ENCODE data around the gene CREB3L1. TPM values are rescaled to one million over a fixed set of nuclear protein-coding genes. Genes with fewer than 3 reads are reported as not detected.

CREB3L1 gene
- total RNA-seq, 1 donor, result 0.10 TPM

- H3K4me1 ChIP-seq (ENCODE audit: insufficient read depth, low read length), result peaks cover 74% of the 10 kb centered on the region
- H3K27me3 ChIP-seq (ENCODE audit: insufficient read depth, low read length), result no peaks in the 10 kb centered on the region
- peak overlapping the region; percentile 24 for H3K4me3 ChIP-seq (ENCODE audit: low read length)
- H3K9me3 ChIP-seq (ENCODE audit: low read depth, low read length), result no peaks in the 10 kb centered on the region
These were observed 83.4 kb downstream of the CREB3L1 start for GRCh38 chr11:46360878-46361277.

GRCh38 chr11:46361283-46362155 is 84.1 kb downstream of the CREB3L1 start:
- Histone ChIP-seq H3K4me1 (ENCODE audit: insufficient read depth, low read length) (peaks cover 70% of the 10 kb centered on the region), H3K9me3 (ENCODE audit: low read depth, low read length) (no peaks in the 10 kb centered on the region), H3K4me3 (ENCODE audit: low read length) (peak overlapping the region; percentile 24), H3K27me3 (ENCODE audit: insufficient read depth, low read length) (no peaks in the 10 kb centered on the region)

DNA sequence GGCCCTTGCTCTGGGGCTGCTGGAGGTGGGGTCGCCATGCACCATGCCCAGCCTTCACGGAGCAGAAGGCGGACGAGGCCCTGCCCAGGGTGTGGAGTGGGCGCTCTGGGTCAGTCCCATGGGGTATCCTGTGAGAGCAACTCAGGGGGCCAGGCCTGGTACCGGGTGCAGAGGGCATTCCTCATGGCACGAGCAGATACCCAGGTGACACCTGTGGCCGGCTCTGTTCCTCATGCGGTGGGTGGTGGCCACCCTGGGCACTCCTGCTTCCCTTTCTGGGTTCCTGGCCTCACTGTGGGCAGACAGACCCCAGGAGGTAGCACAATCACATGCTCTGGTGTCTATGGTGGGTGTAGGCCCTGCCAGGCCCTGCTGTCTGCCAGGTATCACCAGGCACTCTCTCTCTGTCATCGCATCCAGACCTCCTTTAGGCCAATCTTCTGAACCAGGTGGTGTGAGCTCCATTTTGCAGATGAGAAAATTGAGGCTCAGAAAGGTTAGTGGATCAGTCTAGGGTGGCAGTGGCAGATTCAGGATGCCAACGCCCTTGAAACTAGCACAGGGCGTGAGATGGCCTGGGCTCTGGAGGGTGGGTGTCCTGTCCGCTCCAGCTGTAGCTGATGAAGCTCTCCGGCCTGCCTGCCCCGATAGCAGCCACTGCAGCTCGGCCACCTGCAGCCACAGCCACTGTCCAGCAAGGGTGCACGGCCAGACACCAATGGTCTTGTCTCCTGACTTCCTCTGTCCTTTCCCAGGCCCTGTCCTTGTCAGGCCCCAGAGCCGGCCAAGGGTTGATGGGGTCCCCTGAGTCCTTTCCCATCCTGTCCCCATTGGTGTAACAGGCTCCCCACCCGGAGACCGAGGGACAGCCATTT is 84.9 kb downstream of the CREB3L1 start:
- Histone ChIP-seq H3K27me3 (ENCODE audit: insufficient read depth, low read length) (no peaks in the 10 kb centered on the region), H3K4me3 (ENCODE audit: low read length) (no peak overlapping the region), H3K4me1 (ENCODE audit: insufficient read depth, low read length) (peaks cover 69% of the 10 kb centered on the region), H3K9me3 (ENCODE audit: low read depth, low read length) (no peaks in the 10 kb centered on the region)

DNA sequence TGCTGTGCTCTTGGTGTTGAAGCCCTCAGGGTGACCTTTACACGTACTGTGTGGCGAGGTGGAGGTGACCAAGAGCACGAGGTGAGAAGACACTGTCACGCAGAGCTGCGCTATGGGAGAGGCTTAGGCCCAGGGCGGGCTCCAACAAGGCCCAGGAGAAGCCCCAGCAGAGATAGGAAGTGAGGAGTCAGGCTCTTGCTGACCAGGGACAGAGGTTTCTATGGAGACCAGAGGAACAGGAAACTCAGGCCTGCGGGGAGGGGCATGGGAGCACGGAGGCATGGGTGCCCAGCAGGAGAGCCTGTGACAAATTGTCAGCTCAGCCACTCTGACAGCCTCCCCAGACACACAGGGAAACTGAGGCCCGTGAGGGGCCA is 85.6 kb downstream of the CREB3L1 start:
- peaks cover 63% of the 10 kb centered on the region for H3K4me1 ChIP-seq (ENCODE audit: insufficient read depth, low read length)
- H3K9me3 ChIP-seq (ENCODE audit: low read depth, low read length), result no peaks in the 10 kb centered on the region
- H3K27me3 ChIP-seq (ENCODE audit: insufficient read depth, low read length), result no peaks in the 10 kb centered on the region
- H3K4me3 ChIP-seq (ENCODE audit: low read length), result no peak overlapping the region

- Histone ChIP-seq H3K9me3 (ENCODE audit: low read depth, low read length) (no peaks in the 10 kb centered on the region), H3K4me3 (ENCODE audit: low read length) (no peak overlapping the region), H3K4me1 (ENCODE audit: insufficient read depth, low read length) (peaks cover 59% of the 10 kb centered on the region), H3K27me3 (ENCODE audit: insufficient read depth, low read length) (no peaks in the 10 kb centered on the region)
These were observed 86.1 kb downstream of the CREB3L1 start for GRCh38 chr11:46363455-46364005.

GRCh38 chr11:46364056-46364455 is 86.6 kb downstream of the CREB3L1 start:
- Histone ChIP-seq H3K4me1 (ENCODE audit: insufficient read depth, low read length) (peaks cover 55% of the 10 kb centered on the region), H3K4me3 (ENCODE audit: low read length) (no peak overlapping the region), H3K27me3 (ENCODE audit: insufficient read depth, low read length) (no peaks in the 10 kb centered on the region), H3K9me3 (ENCODE audit: low read depth, low read length) (no peaks in the 10 kb centered on the region)

GRCh38 chr11:46364791-46365190 is 87.3 kb downstream of the CREB3L1 start:
- Histone ChIP-seq H3K4me3 (ENCODE audit: low read length) (no peak overlapping the region), H3K4me1 (ENCODE audit: insufficient read depth, low read length) (peaks cover 53% of the 10 kb centered on the region), H3K27me3 (ENCODE audit: insufficient read depth, low read length) (no peaks in the 10 kb centered on the region), H3K9me3 (ENCODE audit: low read depth, low read length) (no peaks in the 10 kb centered on the region)

- H3K4me1 ChIP-seq (ENCODE audit: insufficient read depth, low read length), result peaks cover 42% of the 10 kb centered on the region
- no peaks in the 10 kb centered on the region for H3K27me3 ChIP-seq (ENCODE audit: insufficient read depth, low read length)
- no peaks in the 10 kb centered on the region for H3K9me3 ChIP-seq (ENCODE audit: low read depth, low read length)
- no peak overlapping the region for H3K4me3 ChIP-seq (ENCODE audit: low read length)
These were observed 88.8 kb downstream of the CREB3L1 start for GRCh38 chr11:46366260-46366659.

GRCh38 chr11:46366661-46367161 is 89.2 kb downstream of the CREB3L1 start:
- no peaks in the 10 kb centered on the region for H3K27me3 ChIP-seq (ENCODE audit: insufficient read depth, low read length)
- no peak overlapping the region for H3K4me3 ChIP-seq (ENCODE audit: low read length)
- no peaks in the 10 kb centered on the region for H3K9me3 ChIP-seq (ENCODE audit: low read depth, low read length)
- peaks cover 38% of the 10 kb centered on the region for H3K4me1 ChIP-seq (ENCODE audit: insufficient read depth, low read length)

DNA sequence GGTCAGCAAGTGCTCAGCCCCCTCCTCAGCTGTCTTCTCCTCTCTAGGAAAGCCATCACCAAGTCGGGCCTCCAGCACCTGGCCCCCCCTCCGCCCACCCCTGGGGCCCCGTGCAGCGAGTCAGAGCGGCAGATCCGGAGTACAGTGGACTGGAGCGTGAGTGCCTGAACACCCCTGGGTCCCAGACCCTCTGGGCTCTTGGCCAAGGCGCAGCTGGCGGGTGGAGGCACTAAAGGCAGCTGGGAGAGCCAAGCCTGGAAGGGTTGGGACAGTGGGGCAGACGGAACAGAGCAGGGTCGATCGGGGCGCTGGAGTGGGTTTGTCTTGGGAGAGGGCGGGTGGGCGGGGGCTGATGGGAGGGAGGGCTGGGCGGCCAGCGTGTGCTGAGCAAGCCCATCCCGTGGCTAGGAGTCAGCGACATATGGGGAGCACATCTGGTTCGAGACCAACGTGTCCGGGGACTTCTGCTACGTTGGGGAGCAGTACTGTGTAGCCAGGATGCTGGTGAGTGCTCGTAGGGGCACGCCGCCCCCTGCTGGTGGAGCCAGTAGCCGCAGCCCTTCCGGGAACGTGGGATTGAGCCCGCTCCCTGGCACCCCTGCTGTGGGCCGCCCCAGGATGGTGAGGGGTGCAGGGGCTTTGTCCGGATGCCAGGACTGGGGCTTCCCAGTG is 89.9 kb downstream of the CREB3L1 start:
- H3K9me3 ChIP-seq (ENCODE audit: low read depth, low read length), result no peaks in the 10 kb centered on the region
- no peak overlapping the region for H3K4me3 ChIP-seq (ENCODE audit: low read length)
- H3K4me1 ChIP-seq (ENCODE audit: insufficient read depth, low read length), result peaks cover 31% of the 10 kb centered on the region
- H3K27me3 ChIP-seq (ENCODE audit: insufficient read depth, low read length), result no peaks in the 10 kb centered on the region

- no peaks in the 10 kb centered on the region for H3K27me3 ChIP-seq (ENCODE audit: insufficient read depth, low read length)
- H3K9me3 ChIP-seq (ENCODE audit: low read depth, low read length), result no peaks in the 10 kb centered on the region
- H3K4me1 ChIP-seq (ENCODE audit: insufficient read depth, low read length), result peaks cover 26% of the 10 kb centered on the region
- H3K4me3 ChIP-seq (ENCODE audit: low read length), result no peak overlapping the region
These were observed 90.4 kb downstream of the CREB3L1 start for GRCh38 chr11:46367916-46368267.

GRCh38 chr11:46369458-46370152 is 92.1 kb downstream of the CREB3L1 start:
- Histone ChIP-seq H3K9me3 (ENCODE audit: low read depth, low read length) (no peaks in the 10 kb centered on the region), H3K4me3 (ENCODE audit: low read length) (no peak overlapping the region), H3K27me3 (ENCODE audit: insufficient read depth, low read length) (no peaks in the 10 kb centered on the region), H3K4me1 (ENCODE audit: insufficient read depth, low read length) (peaks cover 10% of the 10 kb centered on the region)

- Histone ChIP-seq H3K4me1 (ENCODE audit: insufficient read depth, low read length) (peaks cover 10% of the 10 kb centered on the region), H3K4me3 (ENCODE audit: low read length) (no peak overlapping the region), H3K27me3 (ENCODE audit: insufficient read depth, low read length) (no peaks in the 10 kb centered on the region), H3K9me3 (ENCODE audit: low read depth, low read length) (no peaks in the 10 kb centered on the region)
These were observed 92.8 kb downstream of the CREB3L1 start for GRCh38 chr11:46370253-46370652.
